Mononuclear cell (primary cell): Measurements from ENCODE around the gene GMDS. TPM values are rescaled to one million over a fixed set of nuclear protein-coding genes. Genes with fewer than 3 reads are reported as not detected.

Source experiments
- H3K27me3 ChIP-seq: 2 replicates; pipeline ENCODE4 v1.6.0; 2011; ENCODE audit warnings: low read length, control low read depth; ENCODE audit not compliant: insufficient read depth
- H3K4me1 ChIP-seq: 2 replicates; pipeline ENCODE4 v1.5.1; 2011; ENCODE audit warnings: mild to moderate bottlenecking, low read length, control low read depth; ENCODE audit not compliant: insufficient read depth
- H3K4me3 ChIP-seq: 2 replicates; pipeline ENCODE4 v1.5.1; 2011; ENCODE audit warnings: mild to moderate bottlenecking, low read length, moderate library complexity
- H3K9me3 ChIP-seq: 2 replicates; pipeline ENCODE4 v1.5.1; 2011; ENCODE audit warnings: low read depth, mild to moderate bottlenecking, control low read depth, low read length
- total RNA-seq: library from RNA; depleted of rRNA; stranded (reverse); fragments of >200 nt; gene quantifications from one replicate; pipeline ENCODE4 v1.2.3, GENCODE V29; 2012

Gene GMDS
- total RNA-seq, 1 donor: 10.6 TPM

DNA sequence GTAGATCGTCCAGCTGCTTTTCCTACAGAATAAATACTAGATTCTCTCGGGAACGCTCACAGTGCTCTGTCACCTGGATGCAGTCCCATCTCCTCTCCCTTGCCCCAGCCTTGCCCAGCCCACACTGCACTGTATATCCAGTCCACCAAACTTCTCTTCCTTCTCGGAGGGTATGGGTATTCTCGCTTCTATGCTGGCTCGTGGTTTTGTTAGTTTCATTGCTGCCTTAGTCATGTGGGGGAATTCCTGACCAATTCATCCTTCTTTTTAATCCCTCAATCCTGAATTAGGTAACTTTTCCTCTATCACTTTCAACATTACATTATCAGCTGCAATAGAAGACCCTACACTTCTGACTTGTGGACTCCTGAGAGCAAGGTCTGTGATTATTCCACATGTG lies 252.4 kb downstream of the GMDS start:
- Histone ChIP-seq H3K27me3 (no peaks in the 10 kb centered on the region), H3K4me1 (no peaks in the 10 kb centered on the region), H3K9me3 (no peaks in the 10 kb centered on the region), H3K4me3 (no peak overlapping the region)

DNA sequence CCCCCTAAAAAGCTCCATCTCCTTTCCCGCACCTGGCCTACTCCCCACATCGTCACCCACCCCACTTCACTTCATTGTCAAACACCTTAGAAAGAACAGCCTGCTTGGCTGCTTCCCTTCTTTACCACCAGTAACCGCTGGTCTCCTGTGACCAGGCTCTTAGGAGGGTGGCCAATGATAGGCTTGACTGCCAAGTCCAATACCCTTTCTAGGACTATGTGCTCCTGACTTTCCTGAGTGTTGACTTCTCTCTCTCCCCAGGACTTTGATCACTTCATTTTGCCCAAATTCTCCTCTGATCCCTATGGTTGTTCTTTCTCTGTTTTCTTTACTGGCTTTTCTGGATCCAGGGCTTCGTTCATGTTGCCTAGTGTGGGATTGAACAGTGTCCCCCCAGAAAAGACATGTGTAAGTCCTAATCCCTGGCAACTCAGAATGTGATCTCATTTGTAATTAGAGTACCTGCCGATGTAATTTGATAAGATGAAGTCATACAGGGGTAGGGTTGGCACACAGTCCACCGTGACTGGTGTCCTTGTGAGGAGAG lies 254.0 kb downstream of the GMDS start:
- H3K27me3 ChIP-seq: no peaks in the 10 kb centered on the region

DNA sequence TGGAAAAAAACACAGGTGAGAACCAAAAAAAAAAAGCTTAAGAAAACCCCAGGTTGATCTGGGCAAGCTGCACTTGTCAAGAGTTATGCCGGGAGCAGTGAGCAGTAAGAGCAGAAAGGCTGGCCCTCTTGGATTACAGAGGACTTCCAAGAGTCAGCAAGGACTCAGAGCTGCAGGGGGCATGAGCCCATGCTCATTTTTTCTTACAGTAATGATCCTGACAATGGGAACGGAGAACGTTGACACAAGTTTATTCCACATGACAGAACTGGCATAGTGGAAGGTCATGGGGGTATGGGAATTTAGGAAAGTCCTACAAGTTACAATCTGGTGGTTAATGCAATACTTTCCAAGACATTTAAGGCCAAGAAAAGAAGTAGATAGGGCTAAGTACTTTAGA lies 256.6 kb downstream of the GMDS start:
- Histone ChIP-seq H3K4me1 (no peaks in the 10 kb centered on the region), H3K4me3 (no peak overlapping the region), H3K27me3 (no peaks in the 10 kb centered on the region), H3K9me3 (no peaks in the 10 kb centered on the region)

More for the DNA sequence above, 254.0 kb downstream of the GMDS start:
- Histone ChIP-seq H3K4me3 (no peak overlapping the region), H3K9me3 (no peaks in the 10 kb centered on the region), H3K4me1 (no peaks in the 10 kb centered on the region)

DNA sequence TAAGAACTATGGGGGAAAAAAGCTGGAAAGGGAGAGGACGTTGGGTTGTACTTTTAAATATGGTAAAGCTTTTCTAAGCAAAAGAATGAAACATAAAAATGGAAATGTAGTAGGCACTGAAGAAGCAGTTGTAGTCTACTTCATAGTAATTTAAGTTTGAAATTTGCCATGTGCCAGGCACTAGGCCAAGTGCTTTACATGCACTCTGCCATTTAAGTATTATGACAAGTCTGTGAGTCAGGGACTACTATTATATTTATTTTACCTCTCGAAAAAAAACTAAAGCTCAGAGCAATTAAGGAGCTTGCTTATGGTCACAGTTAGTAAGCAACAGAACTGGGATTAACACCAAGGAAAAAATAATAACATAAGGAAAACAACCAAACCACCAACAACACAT lies 257.8 kb downstream of the GMDS start:
- H3K4me1 ChIP-seq: no peaks in the 10 kb centered on the region
- H3K4me3 ChIP-seq: no peak overlapping the region
- no peaks in the 10 kb centered on the region for H3K9me3 ChIP-seq
- H3K27me3 ChIP-seq: no peaks in the 10 kb centered on the region

DNA sequence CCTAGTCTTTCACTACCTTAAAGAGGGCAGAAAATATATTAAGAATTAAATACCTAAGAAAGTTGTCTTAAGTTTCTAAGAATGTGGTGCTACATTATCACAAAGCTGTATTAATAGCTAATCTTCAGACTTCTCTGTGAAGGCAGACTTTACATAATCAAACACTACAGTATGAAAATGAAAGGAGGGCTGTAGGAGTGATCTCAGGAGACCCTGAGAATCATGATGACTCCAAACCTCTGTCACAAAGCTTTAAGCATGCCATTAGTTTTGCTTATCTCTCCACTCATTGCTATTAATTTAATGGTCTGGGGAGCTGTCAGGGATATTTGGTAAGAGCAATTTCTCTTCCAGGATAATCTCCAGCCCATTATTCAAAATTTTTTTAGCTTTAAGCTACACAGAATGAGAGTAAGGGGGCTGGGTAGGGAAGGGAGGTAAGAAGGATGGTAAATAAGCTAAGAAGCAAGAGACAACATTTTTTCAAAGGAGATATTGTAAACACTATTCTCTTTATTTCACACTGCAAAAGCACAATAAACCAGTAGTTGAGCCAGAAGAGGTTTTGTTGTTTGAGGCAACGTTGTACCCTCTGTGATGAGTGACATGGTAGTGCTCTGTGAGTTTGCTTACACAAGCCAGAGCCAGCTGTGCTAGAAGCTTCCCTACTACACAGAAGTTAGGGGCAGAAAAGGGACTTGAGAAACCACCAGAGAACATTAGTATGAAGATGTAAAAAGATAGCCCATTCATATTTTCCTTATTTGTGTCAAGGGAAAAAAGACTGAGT lies 258.8 kb downstream of the GMDS start:
- Histone ChIP-seq H3K4me1 (no peaks in the 10 kb centered on the region), H3K9me3 (no peaks in the 10 kb centered on the region), H3K4me3 (no peak overlapping the region), H3K27me3 (no peaks in the 10 kb centered on the region)

DNA sequence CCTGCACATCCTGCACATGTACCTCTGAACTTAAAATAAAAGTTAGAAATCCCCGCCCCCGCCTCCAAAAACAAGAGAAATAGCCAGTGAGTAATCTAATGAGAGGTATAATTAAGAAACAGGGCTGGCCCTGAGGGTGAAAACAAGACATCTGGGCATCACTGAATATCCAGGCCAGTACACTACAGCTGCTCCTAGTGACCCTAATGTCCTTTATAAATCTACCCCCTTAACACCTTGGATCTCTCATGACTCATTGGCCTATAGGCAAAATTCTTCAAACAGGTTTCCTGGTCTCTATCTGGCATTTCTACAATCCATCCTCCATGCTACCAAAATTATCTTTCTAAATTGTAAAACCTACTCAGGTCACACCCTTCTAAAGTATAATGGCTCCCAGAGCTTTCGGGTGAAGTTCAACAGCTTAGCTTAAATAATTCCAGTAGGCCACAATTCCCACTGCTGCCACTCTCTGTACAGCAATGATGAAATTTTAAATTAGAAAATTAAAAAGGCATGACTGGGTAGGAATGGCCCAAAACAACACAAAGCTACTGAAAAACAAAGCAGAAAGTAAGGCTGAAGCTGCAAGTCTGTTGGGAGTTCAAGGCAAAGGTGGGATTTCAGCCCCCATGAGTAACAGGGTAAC lies 260.9 kb downstream of the GMDS start:
- H3K27me3 ChIP-seq: no peaks in the 10 kb centered on the region
- no peaks in the 10 kb centered on the region for H3K4me1 ChIP-seq
- peaks cover 11% of the 10 kb centered on the region for H3K9me3 ChIP-seq
- no peak overlapping the region for H3K4me3 ChIP-seq

DNA sequence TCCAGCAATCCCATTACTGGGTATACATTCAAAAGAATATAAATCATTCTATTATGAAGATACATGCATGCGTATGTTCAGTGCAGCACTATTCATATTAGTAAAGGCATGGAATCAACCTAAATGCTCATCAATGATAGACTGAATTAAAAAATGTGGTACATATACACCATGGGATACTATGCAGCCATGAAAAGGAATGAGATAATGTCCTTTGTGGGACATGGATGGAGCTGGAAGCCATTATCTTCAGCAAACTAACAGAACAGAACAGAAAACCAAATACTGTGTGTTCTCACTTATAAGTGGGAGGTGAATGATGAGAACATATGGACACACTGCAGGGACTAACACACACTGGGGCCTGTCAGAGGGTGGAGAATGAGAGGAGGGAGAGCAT lies 261.6 kb downstream of the GMDS start:
- no peak overlapping the region for H3K4me3 ChIP-seq
- H3K9me3 ChIP-seq: peaks cover 16% of the 10 kb centered on the region
- no peaks in the 10 kb centered on the region for H3K4me1 ChIP-seq
- H3K27me3 ChIP-seq: no peaks in the 10 kb centered on the region

DNA sequence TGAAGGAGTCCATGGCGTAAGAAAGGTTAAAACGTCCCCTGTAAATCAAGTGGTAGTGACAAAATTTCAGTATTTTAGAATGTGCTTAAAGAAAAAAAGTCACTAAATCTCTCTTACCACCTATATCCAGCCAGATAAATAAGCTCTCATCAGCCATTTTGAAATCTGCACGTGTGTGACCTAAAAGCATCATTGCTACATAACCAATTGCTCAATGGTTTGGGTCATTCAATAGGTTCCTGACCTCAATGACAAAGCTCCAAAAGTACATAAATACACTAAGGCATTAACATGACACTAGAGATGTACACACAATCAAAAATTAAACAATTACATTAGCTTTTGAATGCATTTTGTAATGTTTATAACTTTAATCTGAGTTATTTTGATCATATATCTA lies 272.4 kb downstream of the GMDS start:
- no peaks in the 10 kb centered on the region for H3K9me3 ChIP-seq
- H3K27me3 ChIP-seq: no peaks in the 10 kb centered on the region
- peaks cover 5% of the 10 kb centered on the region for H3K4me1 ChIP-seq
- no peak overlapping the region for H3K4me3 ChIP-seq

DNA sequence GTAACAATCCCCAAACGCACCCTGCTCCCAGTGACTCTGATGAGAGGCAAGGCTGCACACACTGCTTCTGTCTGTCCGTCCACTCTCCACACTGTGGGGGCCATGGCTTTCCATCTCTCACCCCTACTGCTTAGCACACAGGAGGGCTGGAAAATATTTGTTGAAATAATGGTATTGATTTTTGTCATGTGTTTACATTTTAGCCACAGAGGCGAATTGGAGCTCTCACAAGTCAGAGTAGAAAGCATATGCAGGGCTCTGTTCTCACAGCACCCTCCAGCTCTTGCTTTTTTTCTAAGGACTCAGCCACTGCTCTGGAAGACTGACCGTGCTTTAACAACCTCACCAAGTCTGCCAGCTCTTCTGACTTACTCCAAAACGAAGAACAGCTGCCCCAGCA lies 273.8 kb downstream of the GMDS start:
- Histone ChIP-seq H3K9me3 (no peaks in the 10 kb centered on the region), H3K27me3 (no peaks in the 10 kb centered on the region), H3K4me1 (peaks cover 5% of the 10 kb centered on the region), H3K4me3 (no peak overlapping the region)

DNA sequence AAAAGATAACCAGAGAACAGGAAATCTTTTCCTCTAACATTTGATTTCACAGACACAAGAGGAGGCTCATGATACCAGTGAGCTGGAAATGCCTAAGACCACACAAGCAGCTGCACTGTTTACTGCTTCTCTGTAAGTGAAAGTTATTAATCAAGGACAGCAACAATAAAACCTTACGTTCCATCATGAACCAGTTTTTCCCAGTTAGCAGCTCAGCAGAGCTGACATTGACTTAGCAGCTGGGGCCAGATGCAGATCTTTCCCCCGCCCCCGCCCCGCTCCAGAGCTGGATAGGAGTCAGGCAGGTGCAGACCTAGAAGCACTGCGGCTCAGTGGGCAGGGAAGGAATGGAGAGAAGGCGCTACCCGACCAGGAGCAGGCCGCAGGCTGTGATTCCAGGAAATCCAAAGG lies 275.2 kb downstream of the GMDS start:
- Histone ChIP-seq H3K4me1 (peaks cover 5% of the 10 kb centered on the region), H3K9me3 (no peaks in the 10 kb centered on the region), H3K27me3 (no peaks in the 10 kb centered on the region), H3K4me3 (no peak overlapping the region)

DNA sequence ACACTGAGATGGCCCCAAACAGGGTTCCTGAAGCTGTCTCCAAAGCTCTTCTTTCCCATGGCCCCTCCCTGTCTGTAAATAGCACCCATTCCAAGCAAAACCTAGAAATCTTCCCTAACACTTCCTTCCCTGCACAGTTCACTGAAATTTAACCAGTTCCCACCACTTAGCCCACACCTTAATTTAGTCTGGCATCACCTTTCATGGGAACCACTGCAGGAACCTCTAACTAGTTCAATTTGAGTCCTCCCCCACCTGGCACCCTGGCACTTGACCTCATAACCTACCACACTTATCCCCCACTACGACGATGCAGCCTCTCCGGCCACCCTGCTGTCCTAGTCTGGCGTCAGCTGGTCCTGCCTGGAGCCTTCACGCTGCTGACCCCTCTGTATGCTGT lies 278.7 kb downstream of the GMDS start:
- no peaks in the 10 kb centered on the region for H3K9me3 ChIP-seq
- no peaks in the 10 kb centered on the region for H3K4me1 ChIP-seq
- H3K27me3 ChIP-seq: no peaks in the 10 kb centered on the region
- H3K4me3 ChIP-seq: no peak overlapping the region

DNA sequence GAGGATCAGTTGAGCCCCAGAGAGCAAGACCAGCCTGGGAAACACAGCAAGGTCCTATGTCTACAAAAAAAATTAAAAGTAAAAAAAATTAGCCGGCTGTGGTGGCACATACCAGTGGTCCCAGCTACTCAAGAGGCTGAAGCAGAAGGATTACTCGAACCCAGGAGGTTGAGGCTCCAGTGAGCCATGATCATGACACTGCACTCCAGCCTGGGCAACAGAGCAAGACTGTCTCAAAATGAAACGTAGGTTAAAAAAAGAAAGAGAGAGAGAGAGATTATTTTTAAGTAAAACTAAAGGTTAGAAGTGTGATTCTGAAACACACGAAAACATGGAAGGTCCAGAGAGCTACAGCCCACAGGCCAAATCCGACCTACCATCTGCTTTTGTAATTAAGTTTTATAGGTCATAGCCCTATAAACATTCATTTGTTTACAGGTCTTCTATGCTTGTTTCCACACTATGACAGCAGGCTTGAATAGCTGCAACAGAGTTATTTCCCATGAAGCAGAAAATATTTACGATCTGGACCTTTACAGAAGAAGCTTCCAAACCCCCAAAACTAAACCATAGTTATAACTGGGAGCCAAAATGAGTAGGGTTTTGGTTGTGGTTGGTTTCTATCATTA lies 279.7 kb downstream of the GMDS start:
- Histone ChIP-seq H3K4me1 (no peaks in the 10 kb centered on the region), H3K27me3 (no peaks in the 10 kb centered on the region), H3K9me3 (no peaks in the 10 kb centered on the region), H3K4me3 (no peak overlapping the region)

DNA sequence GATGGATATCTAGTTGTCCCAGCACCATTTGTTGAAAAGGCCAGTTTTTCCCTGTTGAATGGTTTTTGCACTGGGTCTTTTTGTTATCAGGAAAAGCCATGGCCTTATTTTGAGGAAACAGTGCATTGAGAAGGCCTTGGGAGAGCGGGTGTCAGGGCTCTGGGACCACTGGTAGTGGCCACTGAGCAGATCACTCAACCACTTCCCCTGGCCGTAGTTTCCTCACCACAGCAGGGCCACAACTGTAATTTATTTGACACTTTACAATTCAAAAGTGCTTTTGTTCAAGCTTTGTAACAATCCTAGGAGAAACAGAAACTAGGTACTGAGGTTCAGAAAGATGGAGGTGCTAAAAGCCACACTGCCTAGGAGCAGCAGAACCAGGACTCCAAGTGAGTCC lies 281.8 kb downstream of the GMDS start:
- Histone ChIP-seq H3K4me3 (no peak overlapping the region), H3K27me3 (no peaks in the 10 kb centered on the region), H3K4me1 (no peaks in the 10 kb centered on the region), H3K9me3 (no peaks in the 10 kb centered on the region)

DNA sequence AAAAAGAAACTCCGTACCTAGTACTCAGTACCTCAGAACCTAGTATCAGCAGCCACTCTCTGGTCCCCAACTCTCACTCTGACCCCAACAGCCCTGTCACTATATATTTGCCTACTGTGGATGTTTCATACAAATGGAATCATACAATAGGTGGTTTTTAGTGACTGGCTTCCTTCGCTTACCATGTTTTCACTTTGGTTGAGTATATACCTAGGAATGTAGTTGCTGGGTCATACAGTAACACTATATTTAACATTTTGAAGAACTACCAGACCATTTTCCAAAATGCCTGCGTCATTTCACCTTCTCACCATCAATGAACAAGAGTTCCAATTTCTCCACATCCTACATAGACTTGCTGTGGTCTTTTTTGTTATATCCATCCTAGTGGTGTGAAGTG lies 283.2 kb downstream of the GMDS start:
- Histone ChIP-seq H3K4me1 (no peaks in the 10 kb centered on the region), H3K9me3 (no peaks in the 10 kb centered on the region), H3K4me3 (no peak overlapping the region), H3K27me3 (no peaks in the 10 kb centered on the region)

DNA sequence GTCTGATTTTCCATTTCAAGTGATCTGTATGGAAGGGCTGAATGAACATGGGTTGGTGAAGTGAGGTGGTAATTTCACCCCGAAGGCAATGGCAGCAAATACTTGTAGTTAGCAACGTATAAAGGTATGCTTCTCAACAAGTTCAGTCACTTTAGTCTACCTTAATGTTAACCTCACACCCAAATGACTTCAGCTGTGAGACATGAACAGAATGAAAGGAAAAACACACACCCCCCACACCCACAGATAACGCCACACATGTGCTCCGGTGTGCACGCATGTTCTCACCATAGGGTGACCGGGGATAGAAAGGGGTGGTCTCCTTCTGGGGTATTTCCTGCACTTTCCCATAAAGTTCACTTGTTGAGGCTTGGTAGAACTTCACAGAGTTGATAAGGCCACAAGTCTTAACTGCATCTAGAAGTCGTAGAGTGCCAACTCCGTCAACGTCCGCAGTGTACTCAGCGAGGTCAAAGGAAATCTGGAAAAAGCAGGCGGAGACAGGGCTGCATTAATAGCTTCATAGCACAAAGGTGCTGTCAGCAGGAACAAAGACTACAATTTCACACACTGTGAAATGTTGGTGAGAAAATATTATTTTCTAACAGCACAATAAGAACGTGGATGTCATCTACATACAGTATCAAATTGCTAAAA lies 284.8 kb downstream of the GMDS start:
- Histone ChIP-seq H3K27me3 (no peaks in the 10 kb centered on the region), H3K9me3 (no peaks in the 10 kb centered on the region), H3K4me1 (no peaks in the 10 kb centered on the region), H3K4me3 (no peak overlapping the region)
